Mesenchymal stem cell (in vitro differentiated cells and primary cell): ENCODE data around the gene HRH1.

Experiments
- DNase-seq: peaks from one replicate; pipeline ENCODE4 v3.0.0-alpha.2; 2013
- H2AFZ ChIP-seq: one replicate; pipeline ENCODE4 v1.6.1; 2013; ENCODE audit warnings: low read depth, mild to moderate bottlenecking, control low read depth, inconsistent platforms, low read length, moderate library complexity
- H2AK5ac ChIP-seq: 2 replicates; pipeline ENCODE4 v1.6.1; 2013; ENCODE audit warnings: low read length, moderate library complexity, mild to moderate bottlenecking, inconsistent platforms; ENCODE audit not compliant: severe bottlenecking
- H2BK120ac ChIP-seq: one replicate; pipeline ENCODE4 v1.6.1; 2013; ENCODE audit warnings: low read depth, mild to moderate bottlenecking, inconsistent platforms, low read length, moderate library complexity
- H2BK12ac ChIP-seq, 2 experiments: one replicate each; pipeline ENCODE4 v1.6.1; 2013; ENCODE audit warnings: inconsistent platforms in 2 of 2, low read length in 2 of 2, mild to moderate bottlenecking in 2 of 2, moderate library complexity in 2 of 2, control low read depth in 1 of 2
- H2BK15ac ChIP-seq: one replicate; pipeline ENCODE4 v1.6.1; 2013; ENCODE audit warnings: mild to moderate bottlenecking, low read depth, inconsistent platforms; ENCODE audit not compliant: poor library complexity, severe bottlenecking
- H2BK5ac ChIP-seq: 2 replicates; pipeline ENCODE4 v1.6.1; 2013; ENCODE audit warnings: low read depth, mild to moderate bottlenecking, low read length, control low read depth, inconsistent platforms; ENCODE audit not compliant: poor library complexity, severe bottlenecking
- H3K14ac ChIP-seq, 2 experiments: one replicate each; pipeline ENCODE4 v1.6.1; 2013; ENCODE audit warnings: inconsistent platforms in 2 of 2, low read length in 2 of 2, control low read depth in 1 of 2, mild to moderate bottlenecking in 1 of 2, moderate library complexity in 1 of 2
- H3K18ac ChIP-seq, 2 experiments: one replicate each; pipeline ENCODE4 v1.6.1; 2013; ENCODE audit warnings: inconsistent platforms in 2 of 2, low read length in 2 of 2, control low read depth in 1 of 2, low read depth in 1 of 2, mild to moderate bottlenecking in 1 of 2
- H3K23ac ChIP-seq, 2 experiments: one replicate each; pipeline ENCODE4 v1.6.1; 2013; ENCODE audit warnings: inconsistent platforms in 2 of 2, low read length in 2 of 2, mild to moderate bottlenecking in 2 of 2, moderate library complexity in 2 of 2, control low read depth in 1 of 2
- H3K27ac ChIP-seq: 2 replicates; pipeline ENCODE4 v1.5.1; 2013; ENCODE audit warnings: mild to moderate bottlenecking, moderate library complexity, low read length, control low read depth, inconsistent platforms; ENCODE audit not compliant: poor library complexity, severe bottlenecking
- H3K27me3 ChIP-seq, 2 experiments: 2 replicates each; pipeline versions ENCODE4 v1.6.1 to v1.7.0; 2013; ENCODE audit warnings: low read length in 2 of 2, mild to moderate bottlenecking in 2 of 2, moderate library complexity in 2 of 2, control low read depth in 1 of 2, inconsistent platforms in 1 of 2; ENCODE audit not compliant: control insufficient read depth in 1 of 2, insufficient read depth in 1 of 2
- H3K36me3 ChIP-seq, 2 experiments: 2 replicates each; pipeline versions ENCODE4 v1.6.1 to v1.7.0; 2013; ENCODE audit warnings: low read length in 2 of 2, control low read depth in 1 of 2, inconsistent platforms in 1 of 2, low read depth in 1 of 2, mild to moderate bottlenecking in 1 of 2; ENCODE audit not compliant: insufficient read depth in 2 of 2, control insufficient read depth in 1 of 2
- H3K4ac ChIP-seq, 2 experiments: one replicate each; pipeline ENCODE4 v1.6.1; 2013; ENCODE audit warnings: inconsistent platforms in 2 of 2, low read length in 2 of 2, mild to moderate bottlenecking in 2 of 2, moderate library complexity in 2 of 2, control low read depth in 1 of 2, low read depth in 1 of 2
- H3K4me1 ChIP-seq: 2 replicates; pipeline ENCODE4 v1.6.1; 2013; ENCODE audit warnings: low read depth, low read length, control low read depth; ENCODE audit not compliant: control insufficient read depth, insufficient read depth
- H3K4me2 ChIP-seq: 2 replicates; pipeline ENCODE4 v1.6.1; 2013; ENCODE audit warnings: low read length, mild to moderate bottlenecking, inconsistent platforms; ENCODE audit not compliant: poor library complexity, severe bottlenecking
- H3K4me3 ChIP-seq, 2 experiments: 2 replicates each; pipeline versions ENCODE4 v1.5.1 to v1.7.0; 2013; ENCODE audit warnings: low read length in 2 of 2, mild to moderate bottlenecking in 2 of 2, control low read depth in 1 of 2, low read depth in 1 of 2; ENCODE audit not compliant: insufficient read depth in 1 of 2
- H3K79me1 ChIP-seq: replicated peaks from 2 replicates; pipeline ENCODE4 v1.6.1; 2013; ENCODE audit warnings: mild to moderate bottlenecking, control low read depth, low read length, inconsistent platforms; ENCODE audit not compliant: poor library complexity, severe bottlenecking
- H3K9ac ChIP-seq: 2 replicates; pipeline ENCODE4 v1.7.0; 2013; ENCODE audit warnings: mild to moderate bottlenecking, low read length, moderate library complexity
- H3K9me3 ChIP-seq: 2 replicates; pipeline ENCODE4 v1.7.0; 2013; ENCODE audit warnings: mild to moderate bottlenecking, low read length; ENCODE audit not compliant: control insufficient read depth
- H4K8ac ChIP-seq: one replicate; pipeline ENCODE4 v1.6.1; 2013; ENCODE audit warnings: inconsistent platforms, mild to moderate bottlenecking, low read length, moderate library complexity
- H4K91ac ChIP-seq: one replicate; pipeline ENCODE4 v1.6.1; 2013; ENCODE audit warnings: mild to moderate bottlenecking, low read length, inconsistent platforms
- WGBS: methylation state at CpG from one replicate; pipeline ENCODE4 v1.1.7; 2013; ENCODE audit warnings: mixed read lengths; 5-methylcytosine and 5-hydroxymethylcytosine counted together

The HRH1 gene

GRCh38 chr3:11238880-11239279 is 84.6 kb downstream of the HRH1 start:
- no peak overlapping the region for H3K18ac ChIP-seq
- peaks cover 4% of the 10 kb centered on the region for H3K4me1 ChIP-seq
- H3K9ac ChIP-seq: peak overlapping the region; percentile 63
- no peak overlapping the region for H3K4me3 ChIP-seq
- peaks cover 24% of the 10 kb centered on the region for H3K79me1 ChIP-seq
- H3K27ac ChIP-seq: peak overlapping the region; percentile 91
- H2BK12ac ChIP-seq: no peak overlapping the region
- H3K4me2 ChIP-seq: no peak overlapping the region
- H2BK120ac ChIP-seq: no peak overlapping the region
- H2AK5ac ChIP-seq: no peak overlapping the region
- no peak overlapping the region for H2AFZ ChIP-seq
- 20% methylated on average over 1 of the region's 1 CpG for WGBS
- H4K91ac ChIP-seq: no peak overlapping the region
- no peak overlapping the region for H4K8ac ChIP-seq
- H3K14ac ChIP-seq: no peak overlapping the region
- no peak overlapping the region for H2BK5ac ChIP-seq
- peaks cover 8% of the 10 kb centered on the region for H3K9me3 ChIP-seq
- H3K23ac ChIP-seq: no peak overlapping the region
- peaks cover 11 to 12% of the 10 kb centered on the region in 2 experiments for H3K36me3 ChIP-seq
- H3K27me3 ChIP-seq: no peaks in the 10 kb centered on the region
- H2BK15ac ChIP-seq: no peak overlapping the region
- H3K4ac ChIP-seq: no peak overlapping the region
- peak; percentile 87 for DNase-seq

- Histone ChIP-seq H3K23ac (no peak overlapping the region), H3K4me1 (peaks cover 5% of the 10 kb centered on the region), H3K9me3 (peaks cover 8% of the 10 kb centered on the region), H2BK120ac (no peak overlapping the region), H3K27ac (no peak overlapping the region), H2BK15ac (no peak overlapping the region), H2BK5ac (no peak overlapping the region), H3K4me3 (no peak overlapping the region), H3K79me1 (peaks cover 27% of the 10 kb centered on the region), H2AK5ac (no peak overlapping the region), H4K91ac (no peak overlapping the region), H3K27me3 (no peaks in the 10 kb centered on the region), H3K4ac (no peak overlapping the region), H3K18ac (no peak overlapping the region), H3K14ac (no peak overlapping the region), H2AFZ (no peak overlapping the region), H3K36me3 (peaks cover 7 to 11% of the 10 kb centered on the region in 2 experiments), H4K8ac (no peak overlapping the region), H3K9ac (no peak overlapping the region), H2BK12ac (no peak overlapping the region), H3K4me2 (no peak overlapping the region)
- 91% methylated on average over 1 of the region's 1 CpG for WGBS
- no peak for DNase-seq
These were observed 85.5 kb downstream of the HRH1 start for GRCh38 chr3:11239796-11240195.

- Histone ChIP-seq H2BK5ac (no peak overlapping the region), H3K36me3 (peaks cover 4 to 8% of the 10 kb centered on the region in 2 experiments), H3K27me3 (no peaks in the 10 kb centered on the region), H3K9me3 (peaks cover 8% of the 10 kb centered on the region), H3K4me3 (no peak overlapping the region), H2AK5ac (peak overlapping the region; percentile 16), H3K4ac (no peak overlapping the region), H2BK12ac (no peak overlapping the region), H2AFZ (no peak overlapping the region), H3K27ac (no peak overlapping the region), H3K4me2 (no peak overlapping the region), H4K8ac (no peak overlapping the region), H4K91ac (no peak overlapping the region), H3K9ac (no peak overlapping the region), H2BK15ac (no peak overlapping the region), H3K14ac (no peak overlapping the region), H3K18ac (no peak overlapping the region), H3K4me1 (peaks cover 3% of the 10 kb centered on the region), H3K23ac (no peak overlapping the region), H3K79me1 (peaks cover 27% of the 10 kb centered on the region), H2BK120ac (no peak overlapping the region)
- DNase-seq: no peak
- WGBS: 100% methylated on average over 1 of the region's 1 CpG
These were observed 86.2 kb downstream of the HRH1 start for GRCh38 chr3:11240496-11240895.

GRCh38 chr3:11244121-11244677 is 89.9 kb downstream of the HRH1 start:
- H2BK120ac ChIP-seq: no peak overlapping the region
- H2AK5ac ChIP-seq: no peak overlapping the region
- H3K4me2 ChIP-seq: no peak overlapping the region
- no peak overlapping the region for H4K91ac ChIP-seq
- DNase-seq: peak; percentile 53
- peaks cover 3% of the 10 kb centered on the region for H3K9me3 ChIP-seq
- H3K9ac ChIP-seq: no peak overlapping the region
- H4K8ac ChIP-seq: no peak overlapping the region
- H3K27ac ChIP-seq: no peak overlapping the region
- no peak overlapping the region for H2BK5ac ChIP-seq
- no peak overlapping the region for H2AFZ ChIP-seq
- no peak overlapping the region for H2BK15ac ChIP-seq
- H3K27me3 ChIP-seq: no peaks in the 10 kb centered on the region
- H2BK12ac ChIP-seq: no peak overlapping the region
- H3K79me1 ChIP-seq: peaks cover 27% of the 10 kb centered on the region
- H3K4me3 ChIP-seq: no peak overlapping the region
- H3K4ac ChIP-seq: no peak overlapping the region
- no peak overlapping the region for H3K14ac ChIP-seq
- H3K23ac ChIP-seq: no peak overlapping the region
- H3K18ac ChIP-seq: no peak overlapping the region
- H3K4me1 ChIP-seq: peaks cover 6% of the 10 kb centered on the region
- H3K36me3 ChIP-seq: peaks cover 6 to 18% of the 10 kb centered on the region in 2 experiments
- WGBS: 76% methylated on average over 1 of the region's 1 CpG
